Activated B cell treated with CpG ODN at 0.5 μM for 24 hours (primary cell): ENCODE measurements around the gene LOXHD1. TPM values are rescaled to one million over a fixed set of nuclear protein-coding genes. Genes with fewer than 3 reads are reported as not detected.

Source experiments
- ATAC-seq: fragments of 200-7000 bp; cut with Tn5 transposase; one replicate; pipeline ENCODE4 v1.10.0; 2021; ENCODE audit warnings: low read depth, mild to moderate bottlenecking, moderate library complexity
- CTCF ChIA-PET: fragments of 350-600 bp; sonication (Branson Sonifier 250); formaldehyde crosslinking; loops from one replicate; lab custom pipeline; 2021; ENCODE audit warnings: antibody characterized with exemption; lab: Charles Lee
- POLR2A ChIA-PET: fragments of 350-600 bp; sonication (Branson Sonifier 250); formaldehyde crosslinking; loops from one replicate; lab custom pipeline; 2021; ENCODE audit warnings: antibody characterized with exemption; lab: Charles Lee
- DNase-seq: peaks from one replicate; pipeline ENCODE4 v3.0.0; 2022
- H3K27ac Mint-ChIP-seq: one replicate; pipeline ENCODE4 v1.8.0; 2020; ENCODE audit warnings: mixed read lengths
- H3K27me3 Mint-ChIP-seq: one replicate; pipeline ENCODE4 v1.8.0; 2021; ENCODE audit warnings: mixed read lengths
- H3K36me3 Mint-ChIP-seq: one replicate; pipeline ENCODE4 v1.8.0; 2021; ENCODE audit warnings: low read depth, mixed read lengths
- H3K4me1 Mint-ChIP-seq: one replicate; pipeline ENCODE4 v1.8.0; 2021; ENCODE audit warnings: mixed read lengths
- H3K4me3 Mint-ChIP-seq: one replicate; pipeline ENCODE4 v1.8.0; 2020; ENCODE audit warnings: mild to moderate bottlenecking, mixed read lengths
- H3K9me3 Mint-ChIP-seq: one replicate; pipeline ENCODE4 v1.8.0; 2020; ENCODE audit warnings: mixed read lengths
- intact Hi-C: fragments of 100-400 bp; cut with micrococcal nuclease; formaldehyde crosslinking; loops from one replicate; pipeline ENCODE4 v1.15.1; 2024
- total RNA-seq: library from RNA; stranded (reverse); gene quantifications from 2 replicates; pipeline ENCODE4 v1.2.3, GENCODE V29; 2022
- TF ChIP-seq, protein P1 (sequence below): fragments of 200-600 bp; IDR thresholded peaks from one replicate; pipeline ENCODE4 v1.8.0; 2022; ENCODE audit warnings: antibody characterized with exemption, mild to moderate bottlenecking

Gene LOXHD1
- total RNA-seq, 1 donor from 2014 or later, result not detected

DNA sequence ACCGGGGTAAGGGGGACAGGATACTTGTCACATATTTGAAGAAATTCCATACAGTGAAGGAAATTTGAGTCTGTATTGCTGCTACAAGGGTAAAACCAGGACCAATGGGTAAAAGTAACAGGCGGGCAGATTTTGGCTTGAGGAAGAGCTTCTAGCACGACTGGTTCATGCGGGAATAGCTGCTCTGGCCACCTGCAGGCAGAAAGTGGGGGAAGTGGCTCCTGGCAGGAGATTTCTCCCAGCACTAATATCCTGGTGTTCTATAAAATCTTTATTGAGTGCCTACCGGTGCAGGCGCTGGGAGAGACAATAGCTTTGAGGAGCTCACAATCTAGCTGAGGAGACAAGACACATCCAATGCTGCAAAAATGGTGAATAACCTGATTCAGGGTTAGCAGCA is 198.5 kb downstream of the LOXHD1 start:
- no peak for DNase-seq
- Mint-ChIP-seq H3K9me3 (no peaks in the 10 kb centered on the region), H3K4me3 (no peak overlapping the region), H3K4me1 (no peaks in the 10 kb centered on the region), H3K27ac (no peak overlapping the region), H3K36me3 (no peaks in the 10 kb centered on the region), H3K27me3 (peaks cover 7% of the 10 kb centered on the region)
- POLR2A ChIA-PET, result no interaction called here
- CTCF ChIA-PET, result no interaction called here
- no peak for ATAC-seq
- intact Hi-C loops, result no loop called here
- TF ChIP-seq, protein P1, sequence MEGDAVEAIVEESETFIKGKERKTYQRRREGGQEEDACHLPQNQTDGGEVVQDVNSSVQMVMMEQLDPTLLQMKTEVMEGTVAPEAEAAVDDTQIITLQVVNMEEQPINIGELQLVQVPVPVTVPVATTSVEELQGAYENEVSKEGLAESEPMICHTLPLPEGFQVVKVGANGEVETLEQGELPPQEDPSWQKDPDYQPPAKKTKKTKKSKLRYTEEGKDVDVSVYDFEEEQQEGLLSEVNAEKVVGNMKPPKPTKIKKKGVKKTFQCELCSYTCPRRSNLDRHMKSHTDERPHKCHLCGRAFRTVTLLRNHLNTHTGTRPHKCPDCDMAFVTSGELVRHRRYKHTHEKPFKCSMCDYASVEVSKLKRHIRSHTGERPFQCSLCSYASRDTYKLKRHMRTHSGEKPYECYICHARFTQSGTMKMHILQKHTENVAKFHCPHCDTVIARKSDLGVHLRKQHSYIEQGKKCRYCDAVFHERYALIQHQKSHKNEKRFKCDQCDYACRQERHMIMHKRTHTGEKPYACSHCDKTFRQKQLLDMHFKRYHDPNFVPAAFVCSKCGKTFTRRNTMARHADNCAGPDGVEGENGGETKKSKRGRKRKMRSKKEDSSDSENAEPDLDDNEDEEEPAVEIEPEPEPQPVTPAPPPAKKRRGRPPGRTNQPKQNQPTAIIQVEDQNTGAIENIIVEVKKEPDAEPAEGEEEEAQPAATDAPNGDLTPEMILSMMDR, result no peak

DNA sequence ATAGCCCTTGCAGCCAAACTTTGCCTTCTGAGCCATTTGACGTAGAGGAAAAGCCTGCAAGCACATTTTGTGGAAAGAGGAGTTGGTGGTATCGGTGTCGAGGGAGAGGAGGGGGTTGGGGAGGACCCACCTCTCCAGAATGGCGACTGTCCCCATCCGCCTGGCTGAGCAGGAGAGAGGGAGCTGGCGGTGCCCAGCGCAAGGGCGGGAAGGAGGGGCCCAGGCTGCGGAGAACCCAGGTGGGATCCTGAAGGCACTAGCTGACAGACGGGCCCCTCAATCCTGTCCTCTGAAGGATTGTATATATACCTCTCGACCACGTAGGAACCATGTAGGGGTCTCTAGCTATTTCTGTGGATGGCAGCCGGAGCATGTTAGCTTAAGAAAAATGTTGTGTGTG is 200.3 kb downstream of the LOXHD1 start:
- peaks cover 12% of the 10 kb centered on the region for H3K27me3 Mint-ChIP-seq
- ChIA-PET POLR2A (no interaction called here), CTCF (no interaction called here)
- no peak overlapping the region for H3K4me3 Mint-ChIP-seq
- no peaks in the 10 kb centered on the region for H3K4me1 Mint-ChIP-seq
- ATAC-seq (no peak), DNase-seq (no peak)
- intact Hi-C loops, result no loop called here
- H3K27ac Mint-ChIP-seq, result no peak overlapping the region
- TF ChIP-seq, protein P1, result no peak
- H3K9me3 Mint-ChIP-seq, result no peaks in the 10 kb centered on the region
- no peaks in the 10 kb centered on the region for H3K36me3 Mint-ChIP-seq

DNA sequence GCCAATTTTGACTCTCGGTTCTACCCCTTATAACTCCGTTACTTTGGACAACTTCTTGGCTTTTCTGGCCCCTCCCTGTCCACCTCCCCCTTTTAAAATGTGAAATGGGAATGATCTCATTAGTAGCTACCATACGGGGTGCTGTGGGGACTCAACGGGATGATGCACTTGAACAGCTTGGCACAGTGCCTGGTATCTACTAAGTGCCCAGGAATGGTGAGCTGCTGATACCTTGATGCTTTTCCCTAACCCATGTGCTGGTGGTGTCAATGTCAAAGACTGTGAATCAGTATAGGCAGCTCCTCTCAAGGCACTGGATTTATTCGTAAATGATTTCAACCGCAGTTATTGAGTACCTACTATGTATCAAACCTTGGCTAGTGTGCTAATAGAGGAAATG is 204.2 kb downstream of the LOXHD1 start:
- intact Hi-C loops, result no loop called here
- H3K4me3 Mint-ChIP-seq, result no peak overlapping the region
- peaks cover 17% of the 10 kb centered on the region for H3K27me3 Mint-ChIP-seq
- ATAC-seq, result no peak
- H3K4me1 Mint-ChIP-seq, result no peaks in the 10 kb centered on the region
- no peaks in the 10 kb centered on the region for H3K9me3 Mint-ChIP-seq
- TF ChIP-seq, protein P1, result no peak
- H3K27ac Mint-ChIP-seq, result no peak overlapping the region
- POLR2A ChIA-PET, result no interaction called here
- no peak for DNase-seq
- CTCF ChIA-PET, result no interaction called here
- H3K36me3 Mint-ChIP-seq, result no peaks in the 10 kb centered on the region

DNA sequence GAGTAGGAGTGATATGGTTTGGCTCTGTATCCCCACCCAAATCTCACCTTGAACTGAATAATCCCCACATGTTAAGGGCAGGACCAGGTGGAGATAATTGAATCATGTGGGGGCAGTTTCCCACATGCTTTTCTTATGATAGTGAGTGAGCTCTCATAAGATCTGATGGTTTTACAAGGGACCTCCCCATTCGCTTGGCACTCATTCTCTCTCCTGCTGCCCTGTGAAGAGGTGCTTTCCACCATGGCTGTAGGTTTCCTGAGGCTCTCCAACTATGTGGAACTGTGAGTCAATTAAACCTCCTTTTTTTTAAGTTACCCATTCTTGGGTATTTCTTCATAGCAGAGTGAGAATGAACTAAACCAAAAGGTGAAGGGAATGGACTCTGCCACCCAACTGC is 207.5 kb downstream of the LOXHD1 start:
- H3K27ac Mint-ChIP-seq, result no peak overlapping the region
- intact Hi-C loops, result no loop called here
- H3K4me1 Mint-ChIP-seq, result no peaks in the 10 kb centered on the region
- ATAC-seq, result no peak
- no peak for DNase-seq
- H3K27me3 Mint-ChIP-seq, result peaks cover 19% of the 10 kb centered on the region
- peaks cover 3% of the 10 kb centered on the region for H3K9me3 Mint-ChIP-seq
- ChIA-PET CTCF (no interaction called here), POLR2A (no interaction called here)
- H3K4me3 Mint-ChIP-seq, result no peak overlapping the region
- TF ChIP-seq, protein P1, result no peak
- H3K36me3 Mint-ChIP-seq, result no peaks in the 10 kb centered on the region

DNA sequence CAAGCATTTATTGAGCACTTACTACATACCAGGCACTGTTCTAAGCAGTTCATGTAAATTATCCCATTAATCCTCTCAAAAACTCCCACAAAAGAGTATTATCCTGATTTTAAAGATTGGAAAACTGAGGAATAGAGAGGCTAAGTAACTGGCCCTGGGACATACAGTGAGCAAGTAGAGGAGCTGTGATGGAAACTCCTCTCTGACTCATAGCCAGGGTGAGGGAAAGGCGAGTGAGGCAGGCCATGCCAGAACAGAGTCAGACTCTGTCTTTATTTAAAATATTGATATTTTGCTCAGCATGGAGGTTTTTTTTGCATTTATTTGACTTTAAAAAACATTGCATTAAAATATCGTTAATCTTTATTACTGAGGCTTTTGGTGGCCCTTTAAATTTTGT is 208.0 kb downstream of the LOXHD1 start:
- Mint-ChIP-seq H3K4me1 (no peaks in the 10 kb centered on the region), H3K27me3 (peaks cover 19% of the 10 kb centered on the region), H3K9me3 (peaks cover 3% of the 10 kb centered on the region), H3K36me3 (no peaks in the 10 kb centered on the region), H3K27ac (no peak overlapping the region), H3K4me3 (no peak overlapping the region)
- ChIA-PET POLR2A (no interaction called here), CTCF (no interaction called here)
- intact Hi-C loops, result no loop called here
- TF ChIP-seq, protein P1, result no peak
- no peak for DNase-seq
- ATAC-seq, result no peak
